Measurements from ENCODE around the gene NOXO1. TPM values are rescaled to one million over a fixed set of nuclear protein-coding genes. Genes with fewer than 3 reads are reported as not detected.

The NOXO1 gene
- total and polyA plus RNA-seq, 10 of the 15 experiments (the other 5 are each of a cell fraction or from before 2014, with no cell fraction given), result 0.09 to 0.76 (median 0.26) TPM; not detected in 4

DNA sequence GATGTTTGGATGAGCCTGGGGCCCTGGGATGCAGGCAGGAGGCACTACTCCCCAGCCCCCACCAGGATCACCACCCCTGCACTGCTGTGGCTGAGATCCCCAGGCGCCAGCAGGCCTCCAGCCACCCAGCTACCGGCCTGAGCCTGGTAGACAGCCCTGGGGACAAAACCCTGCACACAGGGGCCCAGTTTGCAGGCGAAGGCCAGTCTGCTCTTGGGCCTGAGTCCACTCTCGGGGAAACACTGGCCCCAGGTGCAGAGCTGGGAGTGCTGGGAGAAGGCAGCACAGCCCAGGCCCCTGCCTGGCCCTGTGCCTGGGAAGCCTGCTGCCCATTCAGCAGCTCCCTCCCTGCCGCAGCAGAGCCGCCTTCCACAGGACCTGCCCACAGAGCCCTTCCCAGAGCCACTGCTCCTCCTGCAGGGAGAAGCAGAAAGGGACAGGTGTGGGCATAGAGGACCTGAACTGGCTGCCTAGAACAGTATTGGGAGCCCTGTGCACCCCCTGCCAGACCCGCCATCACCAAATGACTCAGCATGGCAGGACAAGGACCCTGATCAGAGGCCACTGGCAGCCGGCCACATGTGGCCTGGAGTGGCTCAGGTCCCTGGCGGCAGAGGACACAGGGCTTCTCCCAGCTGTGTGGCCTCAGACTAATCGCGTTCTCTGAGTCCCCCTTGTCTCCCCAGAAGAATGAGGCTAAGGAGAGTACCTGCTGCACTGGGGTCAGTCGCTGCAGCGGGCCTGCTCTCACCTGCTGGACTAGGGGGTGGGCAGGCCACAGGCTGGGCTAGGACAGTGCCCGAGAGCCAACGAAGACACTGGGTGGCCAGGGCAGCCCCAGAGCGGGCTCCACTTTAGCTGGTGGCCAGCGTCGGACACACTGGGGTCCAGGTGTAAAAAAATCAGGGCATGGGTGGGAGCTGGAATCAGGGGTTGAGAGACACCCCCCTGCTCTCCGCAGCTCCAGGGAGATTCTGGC lies 48.9 kb downstream of the NOXO1 start:
- no peaks in the 10 kb centered on the region for H3K9me3 ChIP-seq (replicated peaks; ENCODE audit: control insufficient read depth, insufficient read depth, low read length)
- FAIRE-seq, result no peak

More for the DNA sequence above, 48.9 kb downstream of the NOXO1 start:
- Histone ChIP-seq H3K79me2 (ENCODE audit: control insufficient read depth, insufficient read depth, low read length) (no peaks in the 10 kb centered on the region), H3K27ac (ENCODE audit: control insufficient read depth, insufficient read depth) (no peak overlapping the region), H3K4me2 (ENCODE audit: control insufficient read depth, insufficient read depth) (no peak overlapping the region), H3K4me3 (no peak overlapping the region), H3K36me3 (ENCODE audit: control insufficient read depth in 2 of 2, insufficient read depth in 2 of 2, low read length in 1 of 2) (no peaks in the 10 kb centered on the region), H3K9ac (ENCODE audit: control insufficient read depth, insufficient read depth, low read length) (no peak overlapping the region), H2AFZ (ENCODE audit: control insufficient read depth, low read depth, low read length) (no peak overlapping the region), H3K27me3 (replicated peaks in 1 of 2; ENCODE audit: control insufficient read depth in 2 of 2, insufficient read depth in 2 of 2, low read length in 1 of 2) (no peaks in the 10 kb centered on the region; a peak in 3 of 4 replicates), H4K20me1 (ENCODE audit: control insufficient read depth, insufficient read depth) (no peaks in the 10 kb centered on the region), H3K4me1 (ENCODE audit: control insufficient read depth, insufficient read depth, low read length) (no peaks in the 10 kb centered on the region; the same call in 1 of the 2 replicates)
- ATAC-seq, result no peak
- intact Hi-C loops (cut with micrococcal nuclease; ENCODE audit: unreplicated experiment), result no loop called here
- RAD21 ChIA-PET (ENCODE audit: unreplicated experiment), result interaction anchor here (0.6 kb wide), 1 partner anchor 69 kb away, joined by 3 read pairs; no protein-coding TSS in a partner anchor
- DNase-seq (ENCODE audit: low read depth, low spot score), result no peak
- WGBS (ENCODE audit: insufficient coverage, insufficient replicate concordance, low lambda C conversion rate, missing lambda C conversion rate), result 54% methylated on average over 19 of the region's 19 CpGs
- CTCF ChIA-PET, result no interaction called here
- in situ Hi-C loops (cut with MboI), result loop anchor here (10.0 kb wide), 1 partner anchor 68 kb away; no protein-coding TSS in a partner anchor
- TF ChIP-seq RB1 (IDR thresholded peaks at IDR 0.05; ENCODE audit: borderline replicate concordance), result no peak
- TF ChIP-seq, protein P1, sequence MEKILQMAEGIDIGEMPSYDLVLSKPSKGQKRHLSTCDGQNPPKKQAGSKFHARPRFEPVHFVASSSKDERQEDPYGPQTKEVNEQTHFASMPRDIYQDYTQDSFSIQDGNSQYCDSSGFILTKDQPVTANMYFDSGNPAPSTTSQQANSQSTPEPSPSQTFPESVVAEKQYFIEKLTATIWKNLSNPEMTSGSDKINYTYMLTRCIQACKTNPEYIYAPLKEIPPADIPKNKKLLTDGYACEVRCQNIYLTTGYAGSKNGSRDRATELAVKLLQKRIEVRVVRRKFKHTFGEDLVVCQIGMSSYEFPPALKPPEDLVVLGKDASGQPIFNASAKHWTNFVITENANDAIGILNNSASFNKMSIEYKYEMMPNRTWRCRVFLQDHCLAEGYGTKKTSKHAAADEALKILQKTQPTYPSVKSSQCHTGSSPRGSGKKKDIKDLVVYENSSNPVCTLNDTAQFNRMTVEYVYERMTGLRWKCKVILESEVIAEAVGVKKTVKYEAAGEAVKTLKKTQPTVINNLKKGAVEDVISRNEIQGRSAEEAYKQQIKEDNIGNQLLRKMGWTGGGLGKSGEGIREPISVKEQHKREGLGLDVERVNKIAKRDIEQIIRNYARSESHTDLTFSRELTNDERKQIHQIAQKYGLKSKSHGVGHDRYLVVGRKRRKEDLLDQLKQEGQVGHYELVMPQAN (conservative IDR thresholded peaks at IDR 0.05), result no peak
- TF ChIP-seq HCFC1 (IDR thresholded peaks at IDR 0.05; ENCODE audit: low read length), result no peak
- TF ChIP-seq TCF12 (IDR thresholded peaks at IDR 0.05; ENCODE audit: low read depth, low read length), result no peak
- TF ChIP-seq ZNF622 (IDR thresholded peaks at IDR 0.05), result no peak
- TF ChIP-seq MEF2B (IDR thresholded peaks at IDR 0.05; ENCODE audit: partially characterized antibody, poor library complexity, severe bottlenecking), result no peak
- TF ChIP-seq SPI1 (IDR thresholded peaks at IDR 0.05; ENCODE audit: borderline replicate concordance, insufficient read depth, low read depth, low read length), result no peak
- TF ChIP-seq, protein P2, sequence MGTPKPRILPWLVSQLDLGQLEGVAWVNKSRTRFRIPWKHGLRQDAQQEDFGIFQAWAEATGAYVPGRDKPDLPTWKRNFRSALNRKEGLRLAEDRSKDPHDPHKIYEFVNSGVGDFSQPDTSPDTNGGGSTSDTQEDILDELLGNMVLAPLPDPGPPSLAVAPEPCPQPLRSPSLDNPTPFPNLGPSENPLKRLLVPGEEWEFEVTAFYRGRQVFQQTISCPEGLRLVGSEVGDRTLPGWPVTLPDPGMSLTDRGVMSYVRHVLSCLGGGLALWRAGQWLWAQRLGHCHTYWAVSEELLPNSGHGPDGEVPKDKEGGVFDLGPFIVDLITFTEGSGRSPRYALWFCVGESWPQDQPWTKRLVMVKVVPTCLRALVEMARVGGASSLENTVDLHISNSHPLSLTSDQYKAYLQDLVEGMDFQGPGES (IDR thresholded peaks at IDR 0.05), result no peak
- TF ChIP-seq SRF (IDR thresholded peaks at IDR 0.05; ENCODE audit: low read depth in 2 of 2, low read length in 2 of 2), result no peak
- TF ChIP-seq NR2C1 (IDR thresholded peaks at IDR 0.05), result no peak
- no peak for TF ChIP-seq YY1 (IDR thresholded peaks at IDR 0.05; ENCODE audit: low read depth, low read length)
- TF ChIP-seq KLF5 (IDR thresholded peaks at IDR 0.05; ENCODE audit: partially characterized antibody), result no peak
- POLR2A ChIA-PET, result no interaction called here
- no TSS peak for BruUV-seq (replicated peaks)
- SMC1A ChIA-PET (ENCODE audit: uncharacterized antibody, unreplicated experiment), result no interaction called here

All from GM12878 (cell line).